Measurements from ENCODE around the gene MEGF10. TPM values are rescaled to one million over a fixed set of nuclear protein-coding genes. Genes with fewer than 3 reads are reported as not detected.

Gene MEGF10
- total RNA-seq, 2 donors from 2014 or later = 0.28 TPM; not detected in 1

GRCh38 chr5:127326976-127327755 is 36.6 kb downstream of the MEGF10 start:
- no peaks in the 10 kb centered on the region for H3K9me3 Mint-ChIP-seq
- no peaks in the 10 kb centered on the region for H3K4me1 Mint-ChIP-seq
- ATAC-seq (replicated peaks) = no peak
- peaks cover 20% of the 10 kb centered on the region for H3K27me3 Mint-ChIP-seq
- no peaks in the 10 kb centered on the region for H3K36me3 Mint-ChIP-seq (ENCODE audit: low read depth)
- H3K4me3 Mint-ChIP-seq = no peak overlapping the region
- no peak overlapping the region for H3K27ac Mint-ChIP-seq

GRCh38 chr5:127330116-127330515 is 39.5 kb downstream of the MEGF10 start:
- no peaks in the 10 kb centered on the region for H3K9me3 Mint-ChIP-seq
- H3K27me3 Mint-ChIP-seq = peaks cover 31% of the 10 kb centered on the region
- no peaks in the 10 kb centered on the region for H3K4me1 Mint-ChIP-seq
- H3K4me3 Mint-ChIP-seq = no peak overlapping the region
- no peak overlapping the region for H3K27ac Mint-ChIP-seq
- H3K36me3 Mint-ChIP-seq (ENCODE audit: low read depth) = no peaks in the 10 kb centered on the region
- no peak for ATAC-seq (replicated peaks)

- no peak for ATAC-seq (replicated peaks)
- no peak overlapping the region for H3K27ac Mint-ChIP-seq
- H3K4me3 Mint-ChIP-seq = no peak overlapping the region
- H3K4me1 Mint-ChIP-seq = no peaks in the 10 kb centered on the region
- no peaks in the 10 kb centered on the region for H3K36me3 Mint-ChIP-seq (ENCODE audit: low read depth)
- peaks cover 34% of the 10 kb centered on the region for H3K27me3 Mint-ChIP-seq
- no peaks in the 10 kb centered on the region for H3K9me3 Mint-ChIP-seq
Observed at GRCh38 chr5:127331890-127332649, 41.5 kb downstream of the MEGF10 start.

- no peak for ATAC-seq (replicated peaks)
Observed at GRCh38 chr5:127333483-127333882, 42.9 kb downstream of the MEGF10 start.

GRCh38 chr5:127335381-127335780 is 44.8 kb downstream of the MEGF10 start:
- H3K27ac Mint-ChIP-seq = no peak overlapping the region
- H3K9me3 Mint-ChIP-seq = no peaks in the 10 kb centered on the region
- H3K4me3 Mint-ChIP-seq = no peak overlapping the region
- H3K4me1 Mint-ChIP-seq = no peaks in the 10 kb centered on the region
- ATAC-seq (replicated peaks) = no peak
- H3K36me3 Mint-ChIP-seq (ENCODE audit: low read depth) = no peaks in the 10 kb centered on the region
- peaks cover 27% of the 10 kb centered on the region for H3K27me3 Mint-ChIP-seq

More at GRCh38 chr5:127333483-127333882, 42.9 kb downstream of the MEGF10 start:
- Mint-ChIP-seq H3K9me3 (no peaks in the 10 kb centered on the region), H3K27me3 (peaks cover 35% of the 10 kb centered on the region), H3K27ac (no peak overlapping the region), H3K4me3 (no peak overlapping the region), H3K36me3 (ENCODE audit: low read depth) (no peaks in the 10 kb centered on the region), H3K4me1 (no peaks in the 10 kb centered on the region)

- Mint-ChIP-seq H3K36me3 (ENCODE audit: low read depth) (no peaks in the 10 kb centered on the region), H3K27me3 (peaks cover 15% of the 10 kb centered on the region), H3K4me3 (no peak overlapping the region), H3K9me3 (no peaks in the 10 kb centered on the region), H3K4me1 (no peaks in the 10 kb centered on the region), H3K27ac (no peak overlapping the region)
- no peak for ATAC-seq (replicated peaks)
Observed at GRCh38 chr5:127337876-127338275, 47.3 kb downstream of the MEGF10 start.

- Mint-ChIP-seq H3K27ac (no peak overlapping the region), H3K27me3 (peaks cover 12% of the 10 kb centered on the region), H3K36me3 (ENCODE audit: low read depth) (no peaks in the 10 kb centered on the region), H3K4me3 (no peak overlapping the region), H3K9me3 (no peaks in the 10 kb centered on the region), H3K4me1 (no peaks in the 10 kb centered on the region)
- ATAC-seq (replicated peaks) = no peak
Observed at GRCh38 chr5:127338501-127338900, 47.9 kb downstream of the MEGF10 start.

- H3K4me1 Mint-ChIP-seq = no peaks in the 10 kb centered on the region
- peaks cover 4% of the 10 kb centered on the region for H3K27me3 Mint-ChIP-seq
Observed at GRCh38 chr5:127340606-127341005, 50.0 kb downstream of the MEGF10 start.

GRCh38 chr5:127342364-127342763 is 51.8 kb downstream of the MEGF10 start:
- ATAC-seq (replicated peaks) = no peak
- H3K27me3 Mint-ChIP-seq = peaks cover 7% of the 10 kb centered on the region
- H3K4me3 Mint-ChIP-seq = no peak overlapping the region
- no peaks in the 10 kb centered on the region for H3K36me3 Mint-ChIP-seq (ENCODE audit: low read depth)
- H3K9me3 Mint-ChIP-seq = no peaks in the 10 kb centered on the region
- H3K27ac Mint-ChIP-seq = no peak overlapping the region
- no peaks in the 10 kb centered on the region for H3K4me1 Mint-ChIP-seq

More at GRCh38 chr5:127340606-127341005, 50.0 kb downstream of the MEGF10 start:
- no peak overlapping the region for H3K27ac Mint-ChIP-seq
- ATAC-seq (replicated peaks) = no peak
- no peak overlapping the region for H3K4me3 Mint-ChIP-seq
- H3K9me3 Mint-ChIP-seq = no peaks in the 10 kb centered on the region
- H3K36me3 Mint-ChIP-seq (ENCODE audit: low read depth) = no peaks in the 10 kb centered on the region

GRCh38 chr5:127343313-127343712 is 52.7 kb downstream of the MEGF10 start:
- Mint-ChIP-seq H3K4me3 (no peak overlapping the region), H3K27me3 (peaks cover 11% of the 10 kb centered on the region), H3K9me3 (no peaks in the 10 kb centered on the region), H3K27ac (no peak overlapping the region), H3K36me3 (ENCODE audit: low read depth) (no peaks in the 10 kb centered on the region), H3K4me1 (no peaks in the 10 kb centered on the region)
- ATAC-seq (replicated peaks) = no peak

- Mint-ChIP-seq H3K27ac (no peak overlapping the region), H3K27me3 (peaks cover 7% of the 10 kb centered on the region), H3K36me3 (ENCODE audit: low read depth) (no peaks in the 10 kb centered on the region), H3K9me3 (no peaks in the 10 kb centered on the region), H3K4me1 (no peaks in the 10 kb centered on the region), H3K4me3 (no peak overlapping the region)
- no peak for ATAC-seq (replicated peaks)
Observed at GRCh38 chr5:127343866-127344265, 53.3 kb downstream of the MEGF10 start.

GRCh38 chr5:127344931-127345330 is 54.3 kb downstream of the MEGF10 start:
- Mint-ChIP-seq H3K4me3 (no peak overlapping the region), H3K36me3 (ENCODE audit: low read depth) (no peaks in the 10 kb centered on the region), H3K9me3 (no peaks in the 10 kb centered on the region), H3K27ac (no peak overlapping the region), H3K27me3 (peaks cover 7% of the 10 kb centered on the region), H3K4me1 (no peaks in the 10 kb centered on the region)
- no peak for ATAC-seq (replicated peaks)

GRCh38 chr5:127351418-127351817 is 60.8 kb downstream of the MEGF10 start:
- H3K4me1 Mint-ChIP-seq = no peaks in the 10 kb centered on the region
- H3K4me3 Mint-ChIP-seq = no peak overlapping the region
- H3K27ac Mint-ChIP-seq = no peak overlapping the region
- H3K36me3 Mint-ChIP-seq (ENCODE audit: low read depth) = no peaks in the 10 kb centered on the region
- peaks cover 35% of the 10 kb centered on the region for H3K27me3 Mint-ChIP-seq
- no peak for ATAC-seq (replicated peaks)
- H3K9me3 Mint-ChIP-seq = no peaks in the 10 kb centered on the region

GRCh38 chr5:127352068-127352467 is 61.5 kb downstream of the MEGF10 start:
- Mint-ChIP-seq H3K4me3 (no peak overlapping the region), H3K27me3 (peaks cover 35% of the 10 kb centered on the region), H3K4me1 (no peaks in the 10 kb centered on the region), H3K9me3 (no peaks in the 10 kb centered on the region), H3K36me3 (ENCODE audit: low read depth) (no peaks in the 10 kb centered on the region), H3K27ac (no peak overlapping the region)
- no peak for ATAC-seq (replicated peaks)

- H3K27me3 Mint-ChIP-seq = peaks cover 33% of the 10 kb centered on the region
- no peaks in the 10 kb centered on the region for H3K4me1 Mint-ChIP-seq
- no peaks in the 10 kb centered on the region for H3K36me3 Mint-ChIP-seq (ENCODE audit: low read depth)
- no peak overlapping the region for H3K27ac Mint-ChIP-seq
- H3K4me3 Mint-ChIP-seq = no peak overlapping the region
- no peak for ATAC-seq (replicated peaks)
- no peaks in the 10 kb centered on the region for H3K9me3 Mint-ChIP-seq
Observed at GRCh38 chr5:127353327-127353726, 62.7 kb downstream of the MEGF10 start.

All from activated T-helper 17 cell treated with anti-CD3 and anti-CD28 coated beads, Interleukin-2, amount 50 U/mL, for 72 hours (primary cell).